ENCODE data around the gene LINGO4. TPM values are rescaled to one million over a fixed set of nuclear protein-coding genes. Genes with fewer than 3 reads are reported as not detected.

The LINGO4 gene
- total and polyA plus RNA-seq, 2 of the 13 experiments (the other 11 are each of a cell fraction or from before 2014, with no cell fraction given): 0.02 to 0.05 TPM

GRCh38 chr1:151817353-151817730 is 12.1 kb upstream of the LINGO4 start (continued):
- TF ChIP-seq REPIN1 (CRISPR knock-in tag; IDR thresholded peaks at IDR 0.05; ENCODE audit: borderline replicate concordance, low read depth) (no peak), ZNF121 (CRISPR knock-in tag; IDR thresholded peaks at IDR 0.05) (no peak), HDAC2 (CRISPR knock-in tag; IDR thresholded peaks at IDR 0.05) (no peak)
- TF ChIP-seq, protein P1, sequence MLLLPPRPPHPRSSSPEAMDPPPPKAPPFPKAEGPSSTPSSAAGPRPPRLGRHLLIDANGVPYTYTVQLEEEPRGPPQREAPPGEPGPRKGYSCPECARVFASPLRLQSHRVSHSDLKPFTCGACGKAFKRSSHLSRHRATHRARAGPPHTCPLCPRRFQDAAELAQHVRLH (CRISPR knock-in tag; IDR thresholded peaks at IDR 0.05; ENCODE audit: borderline replicate concordance, low read depth): no peak

GRCh38 chr1:151816548-151817352 is 11.5 kb upstream of the LINGO4 start:
- FAIRE-seq (no peak), DNase-seq (ENCODE audit: low spot score) (no peak), ATAC-seq (no peak)
- BruUV-seq (replicated peaks): no TSS peak
- intact Hi-C loops (cut with micrococcal nuclease; ENCODE audit: unreplicated experiment) (no loop called here), in situ Hi-C loops (cut with HindIII; ENCODE audit: extremely low pct_ligation_motif_present, low pct_unique_long_range_greater_than_20kb) (no loop called here)
- 80% methylated on average over 25 of the region's 26 CpGs for WGBS (ENCODE audit: low lambda C conversion rate)
- Histone ChIP-seq H3K27ac (ENCODE audit: extremely low read length, insufficient read depth, low read length) (no peak overlapping the region), H3K4me1 (ENCODE audit: insufficient read depth, low read length) (no peaks in the 10 kb centered on the region), H3K4me3 (replicated peaks in 1 of 3; ENCODE audit: insufficient read depth in 1 of 3, low read depth in 2 of 3, low read length in 3 of 3) (no peak overlapping the region), H4K20me1 (ENCODE audit: insufficient read depth, low read length) (no peaks in the 10 kb centered on the region), H2AFZ (ENCODE audit: low read length) (no peak overlapping the region), H3K79me2 (ENCODE audit: insufficient read depth, low read length) (no peaks in the 10 kb centered on the region), H3K27me3 (ENCODE audit: control insufficient read depth in 1 of 2, insufficient read depth in 2 of 2, low read length in 2 of 2) (no peaks in the 10 kb centered on the region), H3K9ac (ENCODE audit: insufficient read depth, low read depth, low read length) (no peak overlapping the region), H3K4me2 (ENCODE audit: low read depth, low read length) (no peak overlapping the region), H3K36me3 (replicated peaks in 1 of 2; ENCODE audit: control insufficient read depth in 1 of 2, insufficient read depth in 2 of 2, low read length in 2 of 2) (no peaks in the 10 kb centered on the region), H3K9me3 (ENCODE audit: low read length) (no peaks in the 10 kb centered on the region)
- no peak for TF ChIP-seq NR2C2 (CRISPR knock-in tag; IDR thresholded peaks at IDR 0.05; ENCODE audit: borderline replicate concordance)
- TF ChIP-seq ZNF670 (CRISPR knock-in tag; IDR thresholded peaks at IDR 0.05; ENCODE audit: borderline replicate concordance): no peak
- no peak for TF ChIP-seq ZNF430 (CRISPR knock-in tag; IDR thresholded peaks at IDR 0.05)
- TF ChIP-seq DMTF1 (CRISPR knock-in tag; IDR thresholded peaks at IDR 0.05): no peak
- no peak for TF ChIP-seq SIN3A (IDR thresholded peaks at IDR 0.05; ENCODE audit: borderline replicate concordance, low read depth, low read length)
- TF ChIP-seq ARID3A (IDR thresholded peaks at IDR 0.05; ENCODE audit: low read depth, low read length): no peak
- no peak for TF ChIP-seq ESRRA (CRISPR knock-in tag; IDR thresholded peaks at IDR 0.05; ENCODE audit: low read depth)
- TF ChIP-seq, protein P2, sequence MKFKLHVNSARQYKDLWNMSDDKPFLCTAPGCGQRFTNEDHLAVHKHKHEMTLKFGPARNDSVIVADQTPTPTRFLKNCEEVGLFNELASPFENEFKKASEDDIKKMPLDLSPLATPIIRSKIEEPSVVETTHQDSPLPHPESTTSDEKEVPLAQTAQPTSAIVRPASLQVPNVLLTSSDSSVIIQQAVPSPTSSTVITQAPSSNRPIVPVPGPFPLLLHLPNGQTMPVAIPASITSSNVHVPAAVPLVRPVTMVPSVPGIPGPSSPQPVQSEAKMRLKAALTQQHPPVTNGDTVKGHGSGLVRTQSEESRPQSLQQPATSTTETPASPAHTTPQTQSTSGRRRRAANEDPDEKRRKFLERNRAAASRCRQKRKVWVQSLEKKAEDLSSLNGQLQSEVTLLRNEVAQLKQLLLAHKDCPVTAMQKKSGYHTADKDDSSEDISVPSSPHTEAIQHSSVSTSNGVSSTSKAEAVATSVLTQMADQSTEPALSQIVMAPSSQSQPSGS (CRISPR knock-in tag; IDR thresholded peaks at IDR 0.05): no peak
- no peak for TF ChIP-seq SRY (CRISPR knock-in tag; IDR thresholded peaks at IDR 0.05)
- POLR2A ChIA-PET: no interaction called here
- CTCF ChIA-PET (ENCODE audit: low intra/inter-chr PET ratio, low total read pairs): no interaction called here

Measured in HepG2 (cell line).